ENCODE measurements around the gene TRPV4.

The TRPV4 gene

GRCh38 chr12:109807954-109808643 lies 25.1 kb downstream of the TRPV4 start:
- no peak for DNase-seq (ENCODE audit: low read depth)

- DNase-seq (ENCODE audit: low read depth): peak; percentile 51
Observed at GRCh38 chr12:109804820-109805761, 28.1 kb downstream of the TRPV4 start.

- DNase-seq (ENCODE audit: low read depth): no peak
Observed at GRCh38 chr12:109803678-109804077, 29.5 kb downstream of the TRPV4 start.

- DNase-seq (ENCODE audit: low read depth): no peak
Observed at GRCh38 chr12:109802828-109803227, 30.4 kb downstream of the TRPV4 start.

GRCh38 chr12:109800536-109800935 lies 32.7 kb downstream of the TRPV4 start:
- no peak for DNase-seq (ENCODE audit: low read depth)

- DNase-seq (ENCODE audit: low read depth): no peak
Observed at GRCh38 chr12:109798691-109799090, 34.5 kb downstream of the TRPV4 start.

GRCh38 chr12:109797905-109798669 lies 35.1 kb downstream of the TRPV4 start:
- DNase-seq (ENCODE audit: low read depth): no peak

- DNase-seq (ENCODE audit: low read depth): no peak
Observed at GRCh38 chr12:109796057-109796456, 37.1 kb downstream of the TRPV4 start.

GRCh38 chr12:109795023-109795422 lies 38.2 kb downstream of the TRPV4 start:
- DNase-seq (ENCODE audit: low read depth): no peak

- DNase-seq (ENCODE audit: low read depth): no peak
Observed at GRCh38 chr12:109793826-109794501, 39.2 kb downstream of the TRPV4 start.

GRCh38 chr12:109793411-109793810 lies 39.8 kb downstream of the TRPV4 start:
- no peak for DNase-seq (ENCODE audit: low read depth)

GRCh38 chr12:109792992-109793391 lies 40.2 kb downstream of the TRPV4 start:
- no peak for DNase-seq (ENCODE audit: low read depth)

GRCh38 chr12:109789526-109790048 lies 43.6 kb downstream of the TRPV4 start:
- DNase-seq (ENCODE audit: low read depth): no peak

- no peak for DNase-seq (ENCODE audit: low read depth)
Observed at GRCh38 chr12:109786799-109787198, 46.4 kb downstream of the TRPV4 start.

- no peak for DNase-seq (ENCODE audit: low read depth)
Observed at GRCh38 chr12:109785854-109786253, 47.3 kb downstream of the TRPV4 start.

- no peak for DNase-seq (ENCODE audit: low read depth)
Observed at GRCh38 chr12:109783965-109784244, 49.3 kb downstream of the TRPV4 start.

- no peak for DNase-seq (ENCODE audit: low read depth)
Observed at GRCh38 chr12:109783135-109783964, 49.8 kb downstream of the TRPV4 start.

- DNase-seq (ENCODE audit: low read depth): no peak
Observed at GRCh38 chr12:109782326-109782703, 50.9 kb downstream of the TRPV4 start.

GRCh38 chr12:109781668-109782325 lies 51.4 kb downstream of the TRPV4 start:
- DNase-seq (ENCODE audit: low read depth): no peak

- DNase-seq (ENCODE audit: low read depth): no peak
Observed at GRCh38 chr12:109779382-109779781, 53.8 kb downstream of the TRPV4 start.

Measured in stimulated activated CD4-positive, alpha-beta T cell treated with anti-CD3 and anti-CD28 coated beads, Interleukin-2, amount 100 ng/mL, for 4 hours (primary cell).